Vagina (tissue), 2 donors: ENCODE measurements around the gene CLEC4D.

Experiments
- POLR2A ChIP-seq, 2 donors: fragments of 450-650 bp; IDR thresholded peaks; one replicate each; pipeline ENCODE4 v1.6.1; 2017; ENCODE audit warnings: antibody characterized with exemption in 2 of 2, mild to moderate bottlenecking in 2 of 2, moderate library complexity in 2 of 2
- TF ChIP-seq, protein P1 (sequence below), 3 experiments: fragments of 450-650 bp in 2 of 3; fragments of 200-600 bp in 1 of 3; sonication (generic) in 1 of 3; IDR thresholded peaks; one replicate each; pipeline ENCODE4 v1.5.1; 2017 to 2019; ENCODE audit warnings: antibody characterized with exemption in 3 of 3, mild to moderate bottlenecking in 2 of 3, moderate library complexity in 2 of 3

DNA sequence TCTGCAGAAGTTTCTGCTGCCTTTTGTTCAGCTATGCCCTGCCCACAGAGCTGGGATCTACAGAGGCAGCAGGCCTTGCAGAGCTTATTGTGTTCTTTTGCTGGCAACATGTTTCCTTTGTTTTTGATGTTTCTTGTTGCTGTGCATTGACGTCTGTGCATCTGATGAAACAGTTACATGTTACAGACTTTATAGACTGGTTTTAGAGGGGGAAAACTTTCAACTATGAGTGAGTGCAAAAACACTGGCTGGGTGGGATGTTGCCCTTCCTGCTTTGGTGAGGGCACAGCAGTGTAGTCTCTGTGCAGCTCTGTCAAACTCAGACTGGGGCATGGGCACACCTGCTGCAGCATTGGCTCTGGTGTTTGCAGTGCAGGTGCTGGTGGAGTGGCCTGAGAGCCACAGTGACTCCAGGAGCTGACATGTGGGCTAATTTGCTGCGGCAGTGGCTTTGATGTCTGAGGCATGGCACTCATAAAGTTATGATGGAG, 30.7 kb upstream of the CLEC4D start:
- TF ChIP-seq, protein P1, sequence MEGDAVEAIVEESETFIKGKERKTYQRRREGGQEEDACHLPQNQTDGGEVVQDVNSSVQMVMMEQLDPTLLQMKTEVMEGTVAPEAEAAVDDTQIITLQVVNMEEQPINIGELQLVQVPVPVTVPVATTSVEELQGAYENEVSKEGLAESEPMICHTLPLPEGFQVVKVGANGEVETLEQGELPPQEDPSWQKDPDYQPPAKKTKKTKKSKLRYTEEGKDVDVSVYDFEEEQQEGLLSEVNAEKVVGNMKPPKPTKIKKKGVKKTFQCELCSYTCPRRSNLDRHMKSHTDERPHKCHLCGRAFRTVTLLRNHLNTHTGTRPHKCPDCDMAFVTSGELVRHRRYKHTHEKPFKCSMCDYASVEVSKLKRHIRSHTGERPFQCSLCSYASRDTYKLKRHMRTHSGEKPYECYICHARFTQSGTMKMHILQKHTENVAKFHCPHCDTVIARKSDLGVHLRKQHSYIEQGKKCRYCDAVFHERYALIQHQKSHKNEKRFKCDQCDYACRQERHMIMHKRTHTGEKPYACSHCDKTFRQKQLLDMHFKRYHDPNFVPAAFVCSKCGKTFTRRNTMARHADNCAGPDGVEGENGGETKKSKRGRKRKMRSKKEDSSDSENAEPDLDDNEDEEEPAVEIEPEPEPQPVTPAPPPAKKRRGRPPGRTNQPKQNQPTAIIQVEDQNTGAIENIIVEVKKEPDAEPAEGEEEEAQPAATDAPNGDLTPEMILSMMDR (IDR thresholded peaks at IDR 0.05), result no peak
- no peak for TF ChIP-seq POLR2A (IDR thresholded peaks at IDR 0.05)
